ENCODE data around the gene CIDEC.
"Not testable (repeated sequence)": the region's sequence is repeated elsewhere in the genome, so short reads cannot be mapped to it uniquely, and the experiment has no call there.

CIDEC gene

DNA sequence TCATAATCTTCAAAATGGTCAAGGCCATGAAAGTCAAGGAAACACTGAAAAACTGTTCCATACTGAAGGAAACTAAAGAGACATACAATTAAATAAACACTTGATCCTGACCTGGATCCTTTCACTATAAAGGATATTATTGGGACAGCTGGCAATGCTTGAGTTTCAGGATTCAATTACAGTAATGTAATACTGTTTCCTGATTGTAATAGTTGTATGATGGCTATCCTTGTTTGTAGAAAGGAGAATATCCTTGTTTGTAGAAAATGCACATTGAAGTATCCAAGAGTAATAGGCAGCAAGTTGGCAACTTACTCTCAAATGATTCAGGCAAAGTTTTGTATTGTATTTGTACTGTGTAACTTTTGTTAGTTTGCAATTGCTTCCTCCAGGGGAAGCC is 4.6 kb downstream of the CIDEC start:
- no peak for DNase-seq (ENCODE audit: low read depth)

DNA sequence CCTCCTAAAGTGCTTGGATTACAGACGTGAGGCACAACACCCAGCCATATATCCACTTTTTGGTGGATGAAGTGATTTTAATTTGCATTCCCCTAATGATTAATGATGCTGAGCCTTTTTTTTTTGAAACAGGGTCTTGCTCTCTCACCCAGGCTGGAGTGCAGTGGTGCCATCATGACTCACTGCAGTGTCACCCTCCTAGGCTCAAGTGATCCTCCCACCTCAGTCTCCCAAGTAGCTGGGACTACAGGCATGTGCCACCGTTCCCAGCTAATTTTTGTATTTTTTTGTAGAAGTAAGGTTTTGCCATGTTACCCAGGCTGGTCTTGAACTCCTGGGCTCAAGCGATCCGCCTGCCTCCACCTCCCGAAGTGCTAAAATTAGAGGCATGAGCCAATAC is 8.0 kb downstream of the CIDEC start:
- DNase-seq (ENCODE audit: low read depth), result not testable (repeated sequence)

DNA sequence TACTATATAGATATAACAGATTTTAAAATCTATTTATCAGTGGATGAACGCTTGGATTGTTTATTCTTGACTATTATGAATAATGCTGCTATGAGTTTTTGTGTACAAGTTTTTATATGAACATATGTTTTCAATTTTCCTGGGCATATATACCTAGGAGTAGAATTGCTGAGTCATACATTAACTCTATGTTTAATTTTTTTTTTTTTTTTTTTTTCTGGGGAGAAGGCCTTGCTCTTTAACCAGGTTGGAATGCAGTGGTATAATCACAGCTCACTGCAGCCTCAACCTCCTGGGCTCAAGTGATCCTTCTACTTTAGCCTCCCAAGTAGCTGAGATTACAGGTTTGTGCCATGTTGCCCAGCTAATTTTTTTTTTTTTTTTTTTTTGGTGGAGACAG is 9.1 kb downstream of the CIDEC start:
- DNase-seq (ENCODE audit: low read depth), result no peak

DNA sequence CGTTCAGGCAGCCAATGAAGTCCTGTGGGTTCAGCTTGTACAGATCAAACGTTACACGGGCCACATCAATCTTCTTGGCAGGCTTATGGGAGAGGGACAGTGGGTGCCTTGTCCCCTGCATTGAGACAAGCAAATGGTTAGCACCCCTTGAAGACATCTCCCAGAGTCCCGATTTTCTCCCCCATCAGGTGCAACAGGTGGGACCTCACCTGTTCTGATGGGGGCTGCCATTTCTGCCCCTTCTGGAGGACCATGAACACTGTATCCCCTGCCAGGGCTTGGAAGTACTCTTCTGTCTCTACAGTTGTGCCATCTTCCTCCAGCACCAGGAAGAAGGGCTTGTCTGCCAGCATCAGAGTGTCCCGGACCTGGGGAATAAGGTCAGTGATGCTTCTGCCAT is 10.1 kb downstream of the CIDEC start:
- DNase-seq (ENCODE audit: low read depth), result no peak

DNA sequence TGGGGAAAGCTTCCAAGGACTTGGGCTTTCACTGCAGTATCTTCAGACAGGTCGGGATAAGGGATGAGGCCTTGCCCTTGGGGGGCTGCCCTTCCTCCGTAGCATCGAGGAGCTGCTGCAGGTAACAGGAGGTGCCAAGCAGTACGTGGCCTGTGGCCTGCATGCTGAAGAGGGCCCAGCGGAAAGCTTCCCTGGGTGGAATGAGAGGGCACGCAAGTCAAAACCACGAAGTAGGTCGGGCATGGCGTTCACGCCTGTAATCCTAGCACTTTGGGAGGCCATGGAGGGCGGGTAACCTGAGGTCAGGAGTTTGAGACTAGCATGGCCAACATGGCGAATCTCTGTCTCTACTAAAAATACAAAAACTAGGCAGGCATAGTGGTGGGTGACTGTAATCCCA is 12.9 kb downstream of the CIDEC start:
- DNase-seq (ENCODE audit: low read depth), result no peak

DNA sequence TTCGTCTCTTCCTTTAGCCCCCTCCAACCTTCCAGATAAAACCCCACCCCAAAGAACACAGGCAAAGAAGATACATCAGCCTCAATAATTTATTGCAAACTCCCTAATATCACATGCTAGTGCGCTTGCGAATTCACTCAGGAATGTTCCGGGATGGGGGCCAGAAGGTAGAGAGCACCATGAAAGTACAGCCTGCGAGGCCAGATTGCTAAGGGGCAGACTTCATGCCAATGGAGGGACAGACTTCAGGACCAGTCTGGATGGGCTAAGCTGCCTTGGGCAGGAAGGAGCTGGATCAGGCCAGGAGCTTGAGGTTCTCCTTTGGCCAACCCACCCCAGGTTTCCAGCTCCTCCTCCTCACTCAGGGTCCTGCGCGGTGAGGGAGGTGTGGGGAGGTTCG is 13.4 kb downstream of the CIDEC start:
- DNase-seq (ENCODE audit: low read depth), result no peak

DNA sequence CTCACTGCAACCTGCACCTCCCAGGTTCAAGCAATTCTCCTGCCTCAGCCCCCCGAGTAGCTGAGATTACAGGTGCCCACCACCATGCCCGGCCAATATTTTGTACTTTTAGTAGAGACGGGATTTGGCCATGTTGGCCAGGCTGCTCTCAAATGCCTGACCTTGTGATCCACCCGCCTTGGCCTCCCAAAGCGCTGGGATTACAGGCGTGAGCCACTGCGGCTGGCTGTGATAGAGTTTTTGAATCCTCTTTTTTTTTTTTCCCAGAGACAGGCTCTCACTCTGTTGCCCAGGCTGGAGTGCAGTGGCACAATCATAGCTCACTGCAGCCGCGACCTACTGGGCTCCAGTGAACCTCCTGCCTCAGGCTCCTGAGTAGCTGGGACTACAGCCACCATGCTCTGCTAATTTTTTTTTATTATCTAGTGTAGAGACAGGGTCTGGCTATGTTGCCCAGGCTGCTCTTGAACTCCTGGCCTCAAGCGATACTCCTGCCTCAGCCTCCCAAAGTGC is 14.9 kb downstream of the CIDEC start:
- DNase-seq (ENCODE audit: low read depth), result not testable (repeated sequence)

DNA sequence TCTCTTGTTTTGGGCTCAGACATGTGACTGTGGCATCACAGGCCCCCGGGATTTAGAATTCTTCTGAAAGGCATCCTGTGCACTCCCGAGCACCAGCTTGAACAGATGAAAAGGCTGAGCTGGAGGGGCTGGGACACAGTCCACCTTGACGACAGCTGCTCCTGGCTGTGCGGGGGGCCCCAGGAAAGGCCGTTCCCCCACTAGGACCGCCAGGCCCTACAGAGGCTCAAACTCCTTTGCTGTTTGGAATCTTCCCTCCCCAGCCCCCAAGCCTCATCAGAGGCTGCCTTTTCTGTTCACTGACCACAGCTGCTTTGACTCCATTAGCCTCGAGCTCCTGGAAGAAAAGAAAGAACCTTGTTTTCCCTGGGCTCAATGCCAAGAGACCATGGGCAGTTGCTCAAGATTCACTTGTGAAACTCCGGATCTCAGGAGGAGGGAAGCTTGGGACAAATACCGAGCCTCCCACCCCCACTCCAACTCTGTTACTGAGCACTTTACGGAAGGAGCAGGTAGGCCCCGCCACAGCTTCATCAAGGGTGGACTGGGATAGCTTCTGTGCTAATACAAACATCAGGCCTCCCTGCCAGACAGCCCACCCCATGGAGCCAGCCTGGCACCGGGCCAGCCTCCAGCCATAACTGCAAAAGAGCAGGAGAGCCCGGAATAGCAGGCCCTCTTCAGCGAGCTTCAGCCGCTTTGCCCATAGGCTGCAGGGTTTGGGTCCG is 15.7 kb downstream of the CIDEC start:
- peak; percentile 50 for DNase-seq (ENCODE audit: low read depth)

DNA sequence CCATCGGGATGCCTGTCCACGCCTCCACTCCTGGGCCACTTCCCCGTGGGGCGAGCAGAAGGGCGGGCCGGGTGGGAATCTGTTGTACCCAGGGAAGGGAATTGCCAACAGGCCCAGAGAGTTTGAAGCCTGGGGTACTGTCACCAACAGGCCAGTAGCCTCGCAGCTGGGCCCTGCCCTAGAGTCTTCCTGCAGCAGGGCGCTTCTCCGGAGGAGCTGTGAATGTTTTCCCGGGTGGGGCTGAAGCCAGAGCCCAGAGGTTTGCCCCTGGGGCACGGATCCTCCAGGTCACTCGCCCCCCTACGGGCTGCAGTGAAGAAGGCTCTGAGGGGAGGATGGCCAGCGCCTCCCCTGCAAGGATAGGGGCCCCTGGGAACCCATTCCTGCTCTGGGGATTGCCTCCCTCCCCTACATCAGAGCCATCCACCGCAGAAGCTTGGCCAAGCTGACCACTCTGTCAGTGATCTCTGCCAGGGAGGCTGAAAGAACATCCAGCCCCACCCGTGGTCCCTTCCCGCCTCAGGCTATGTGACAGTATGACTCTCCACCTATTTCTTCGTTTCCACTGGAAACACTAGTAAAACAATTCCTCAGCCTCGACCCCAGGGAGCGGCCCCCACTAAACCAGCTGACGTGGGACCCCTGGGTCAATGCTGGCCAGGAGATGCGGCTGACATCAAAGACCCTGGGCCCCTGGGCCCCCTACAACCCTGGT is 16.8 kb downstream of the CIDEC start:
- DNase-seq (ENCODE audit: low read depth), result no peak

DNA sequence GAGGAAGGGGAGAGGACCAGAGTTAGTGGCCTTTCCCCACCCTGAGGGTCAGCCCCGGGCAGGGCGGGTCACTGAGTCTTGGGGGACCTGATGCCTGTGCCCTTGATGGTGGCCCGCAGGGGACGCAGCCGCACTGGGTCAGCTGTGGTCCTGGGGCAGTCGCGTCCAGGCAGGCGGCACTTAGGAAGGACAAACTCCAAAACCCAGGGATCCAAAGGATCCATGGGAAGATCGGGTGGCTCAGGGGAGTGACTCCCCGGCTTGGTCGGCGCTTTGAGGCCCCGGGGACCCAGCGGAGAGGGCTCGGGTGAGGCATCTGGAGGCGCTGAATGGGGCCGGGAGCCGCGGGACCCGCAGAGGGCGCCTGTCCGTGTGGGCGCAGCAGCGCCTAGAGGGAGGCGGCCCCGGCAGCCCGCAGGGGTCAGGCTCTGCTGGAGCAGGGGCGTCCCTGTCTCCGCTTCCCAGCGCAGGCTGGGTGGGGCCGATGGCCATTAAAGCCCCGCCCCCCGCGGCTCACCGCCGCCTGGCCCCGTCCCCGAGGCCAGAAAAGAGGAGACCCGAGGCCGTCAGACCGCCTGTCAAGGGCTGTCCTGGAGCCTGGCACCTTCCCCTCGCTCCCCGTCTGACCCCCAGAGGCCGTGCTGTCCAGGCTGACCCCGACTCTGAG is 17.5 kb downstream of the CIDEC start:
- DNase-seq (ENCODE audit: low read depth), result no peak

DNA sequence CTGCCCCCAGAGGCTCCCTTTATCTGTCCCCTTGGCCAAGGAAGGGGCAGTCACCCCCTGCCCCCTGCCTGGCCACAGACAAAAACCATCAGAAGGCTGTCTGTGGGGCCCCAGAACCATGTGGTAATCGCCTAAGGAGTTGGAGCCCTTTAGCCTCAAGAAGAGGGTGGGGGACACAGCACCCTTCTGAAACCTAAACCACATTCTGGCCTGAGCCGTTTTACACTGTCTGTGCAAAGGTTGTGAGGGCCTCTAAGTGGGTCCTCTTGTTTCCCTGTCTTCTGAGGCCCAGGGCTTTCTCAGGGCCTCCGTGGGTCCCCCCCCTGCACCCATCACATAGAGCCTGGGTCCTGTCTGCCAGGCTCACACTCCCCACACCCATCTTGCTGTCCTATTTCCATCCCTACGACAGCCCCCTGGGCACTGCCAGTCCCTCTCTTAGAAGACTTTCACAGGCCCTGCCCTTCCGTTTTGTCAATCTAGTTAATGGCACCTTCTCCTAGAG is 18.4 kb downstream of the CIDEC start:
- no peak for DNase-seq (ENCODE audit: low read depth)

DNA sequence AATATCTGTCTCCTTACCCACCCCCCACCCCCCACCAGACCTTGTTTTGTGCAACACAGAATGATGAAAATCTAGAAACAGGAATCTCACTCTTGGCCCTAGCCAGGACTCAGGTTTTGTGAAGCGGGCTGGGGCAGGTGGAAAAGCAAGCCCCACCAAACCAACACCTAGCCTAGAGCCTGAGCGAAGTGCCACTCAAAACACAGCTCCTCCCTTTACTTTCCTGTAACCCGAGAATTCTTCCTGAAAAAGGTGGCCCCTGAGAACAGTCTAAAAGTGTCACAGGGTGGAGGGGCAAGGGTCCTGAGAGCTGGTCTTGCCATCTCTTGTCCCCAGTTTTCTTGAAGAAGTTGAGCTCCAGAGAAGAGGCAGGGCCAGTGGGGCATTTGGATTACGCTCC is 18.9 kb downstream of the CIDEC start:
- no peak for DNase-seq (ENCODE audit: low read depth)

DNA sequence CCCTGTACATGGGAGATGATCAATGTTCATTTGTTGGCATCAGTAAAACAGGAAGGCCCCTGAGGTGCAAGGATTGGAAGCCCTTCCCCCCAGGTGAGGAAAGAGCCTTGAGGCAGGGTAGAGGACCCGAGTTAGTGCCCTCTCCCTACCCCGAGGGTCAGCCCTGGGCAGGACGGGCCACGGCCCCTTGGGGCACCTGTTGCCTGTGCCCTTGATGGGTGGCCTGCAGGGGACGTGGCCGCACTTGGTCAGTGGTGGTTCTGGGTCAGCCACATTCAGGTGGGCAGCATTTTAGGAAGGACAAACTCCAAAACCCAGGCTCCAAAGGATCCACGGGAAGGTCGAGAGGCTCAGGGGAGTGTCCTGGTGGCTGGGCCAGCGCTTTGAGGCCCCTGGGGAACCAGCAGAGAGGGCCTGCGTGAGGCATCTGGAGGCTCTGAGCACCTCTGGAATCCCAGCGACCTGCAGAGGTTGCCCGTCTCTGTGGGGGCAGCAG is 20.5 kb downstream of the CIDEC start:
- no peak for DNase-seq (ENCODE audit: low read depth)

DNA sequence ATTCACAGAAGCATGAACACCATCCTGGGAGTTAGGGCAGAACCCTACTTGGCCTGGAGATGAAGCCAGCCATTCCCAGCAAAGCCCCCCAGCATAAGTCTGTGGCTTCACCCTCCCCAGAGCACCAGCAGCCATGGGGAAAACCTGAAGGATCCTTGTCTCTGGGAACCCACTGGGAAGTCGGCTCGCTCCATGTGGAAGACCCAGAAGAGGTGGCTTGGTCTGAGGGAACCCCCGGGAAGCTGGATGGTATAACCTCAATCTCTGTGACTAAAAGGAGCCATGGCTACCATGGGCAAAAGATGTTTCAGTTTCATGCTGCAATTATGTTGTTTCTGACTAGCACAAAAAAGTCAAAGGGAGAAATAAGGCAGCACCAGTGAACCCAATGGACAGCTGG is 24.5 kb downstream of the CIDEC start:
- DNase-seq (ENCODE audit: low read depth), result no peak

DNA sequence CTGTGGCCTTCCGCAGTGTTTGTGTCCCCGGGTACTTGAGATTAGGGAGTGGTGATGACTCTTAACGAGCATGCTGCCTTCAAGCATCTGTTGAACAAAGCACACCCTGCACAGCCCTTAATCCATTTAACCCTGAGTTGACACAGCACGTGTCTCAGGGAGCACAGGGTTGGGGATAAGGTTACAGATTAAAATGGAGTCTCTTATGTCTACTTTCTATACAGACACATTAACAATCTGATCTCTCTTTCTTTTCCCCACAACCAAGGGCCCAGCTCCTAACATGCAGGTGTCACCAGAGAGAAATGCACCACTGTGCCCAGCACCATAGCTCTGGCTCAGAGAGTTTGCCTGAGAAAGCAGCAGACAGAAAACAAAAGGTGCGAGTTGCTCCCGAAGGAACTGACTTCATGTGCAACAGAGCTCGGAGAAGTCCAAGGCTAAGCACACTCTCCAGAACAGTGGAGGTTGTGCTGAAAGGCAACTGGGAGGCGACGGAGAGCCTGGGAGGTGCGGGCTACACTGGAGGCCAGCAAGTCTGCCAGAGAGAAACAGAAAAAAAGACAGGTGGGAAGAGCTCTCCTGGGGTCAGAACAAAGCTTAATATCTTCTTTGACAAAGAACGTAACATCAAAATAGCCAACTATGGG is 25.6 kb downstream of the CIDEC start:
- not testable (repeated sequence) for DNase-seq (ENCODE audit: low read depth)

DNA sequence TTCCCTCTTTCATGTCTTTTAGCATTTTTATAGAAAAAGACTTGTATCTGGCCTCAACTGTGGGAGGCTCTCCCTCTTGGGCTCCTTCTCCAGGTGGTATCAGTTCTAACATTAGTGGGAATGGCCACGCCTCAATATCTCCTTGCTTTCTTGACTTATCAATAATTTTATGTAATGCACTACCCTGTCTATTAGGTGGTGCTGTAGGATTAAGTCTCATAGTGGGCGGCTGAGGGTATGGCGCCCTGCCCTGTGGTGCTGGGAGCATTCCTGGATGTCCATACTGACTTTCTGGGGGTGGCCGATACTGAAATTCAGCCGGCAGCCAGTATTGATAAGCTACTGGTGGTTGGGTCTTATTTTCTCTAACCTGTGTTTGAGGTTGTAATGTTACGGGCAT is 27.5 kb downstream of the CIDEC start:
- no peak for DNase-seq (ENCODE audit: low read depth)

DNA sequence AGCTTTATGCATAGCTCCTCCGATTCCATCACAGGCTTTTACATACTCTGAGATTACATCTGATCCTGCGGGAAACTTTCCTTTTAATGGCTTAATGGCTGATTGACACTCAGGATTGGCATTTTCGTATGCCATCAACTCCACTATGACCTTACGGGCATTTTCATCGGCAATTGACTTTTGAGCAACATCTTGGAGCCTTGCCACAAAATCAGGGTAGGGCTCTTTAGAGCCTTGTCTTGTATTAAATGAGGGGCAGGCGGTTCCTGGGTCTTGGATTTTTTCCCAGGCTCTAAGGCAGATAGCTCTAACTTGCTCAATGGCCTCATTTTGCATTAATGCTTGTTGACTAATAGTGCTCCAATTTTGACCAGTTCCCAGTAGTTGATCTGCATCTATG is 28.1 kb downstream of the CIDEC start:
- DNase-seq (ENCODE audit: low read depth), result not testable (repeated sequence)

DNA sequence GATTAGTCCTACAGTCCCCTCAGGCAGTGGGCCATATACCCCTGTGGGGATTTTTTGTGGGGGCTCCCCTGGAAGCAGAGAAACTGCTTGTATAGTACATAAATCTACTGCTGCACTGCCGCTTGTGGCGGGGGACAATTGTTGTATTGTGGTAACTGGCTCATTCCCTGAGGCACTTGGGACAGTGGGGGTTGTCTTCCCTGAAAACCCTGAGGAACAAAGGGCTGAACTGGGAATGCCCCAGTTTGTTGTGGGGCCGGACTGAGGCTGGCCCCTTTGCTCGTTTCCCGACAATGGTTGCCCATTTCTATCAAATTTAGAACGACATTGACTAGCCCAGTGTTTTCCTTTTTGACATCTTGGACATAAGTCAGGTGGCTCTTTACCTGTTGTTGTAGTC is 28.7 kb downstream of the CIDEC start:
- DNase-seq (ENCODE audit: low read depth), result not testable (repeated sequence)

DNA sequence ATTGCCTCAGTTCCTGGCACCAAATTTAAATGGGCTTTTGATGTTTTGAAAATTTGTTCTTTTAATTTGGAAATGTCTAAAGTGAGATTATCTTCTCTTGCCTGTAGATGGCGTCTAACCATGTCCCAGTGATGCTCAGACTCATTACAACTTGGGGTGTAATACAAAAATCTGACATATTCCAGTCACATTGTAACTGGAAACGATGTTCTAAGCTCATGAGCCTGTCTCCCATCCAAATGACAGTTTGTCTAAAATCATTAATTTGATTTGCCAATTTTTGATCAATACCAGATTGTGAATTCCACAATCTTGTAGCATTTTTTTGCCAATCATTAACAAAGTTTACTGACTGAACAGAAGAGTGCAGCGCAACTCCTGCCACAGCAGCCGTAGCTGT is 31.2 kb downstream of the CIDEC start:
- not testable (repeated sequence) for DNase-seq (ENCODE audit: low read depth)

DNA sequence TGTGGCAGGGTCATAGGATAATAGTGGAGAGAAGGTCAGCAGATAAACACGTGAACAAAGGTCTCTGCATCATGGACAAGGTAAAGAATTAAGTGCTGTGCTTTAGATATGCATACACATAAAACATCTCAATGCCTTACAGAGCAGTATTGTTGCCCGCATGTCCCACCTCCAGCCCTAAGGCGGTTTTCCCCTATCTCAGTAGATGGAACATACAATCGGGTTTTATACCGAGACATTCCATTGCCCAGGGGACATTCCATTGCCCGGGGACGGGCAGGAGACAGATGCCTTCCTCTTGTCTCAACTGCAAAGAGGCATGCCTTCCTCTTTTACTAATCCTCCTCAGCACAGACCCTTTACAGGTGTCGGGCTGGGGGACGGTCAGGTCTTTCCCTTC is 32.2 kb downstream of the CIDEC start:
- not testable (repeated sequence) for DNase-seq (ENCODE audit: low read depth)

DNA sequence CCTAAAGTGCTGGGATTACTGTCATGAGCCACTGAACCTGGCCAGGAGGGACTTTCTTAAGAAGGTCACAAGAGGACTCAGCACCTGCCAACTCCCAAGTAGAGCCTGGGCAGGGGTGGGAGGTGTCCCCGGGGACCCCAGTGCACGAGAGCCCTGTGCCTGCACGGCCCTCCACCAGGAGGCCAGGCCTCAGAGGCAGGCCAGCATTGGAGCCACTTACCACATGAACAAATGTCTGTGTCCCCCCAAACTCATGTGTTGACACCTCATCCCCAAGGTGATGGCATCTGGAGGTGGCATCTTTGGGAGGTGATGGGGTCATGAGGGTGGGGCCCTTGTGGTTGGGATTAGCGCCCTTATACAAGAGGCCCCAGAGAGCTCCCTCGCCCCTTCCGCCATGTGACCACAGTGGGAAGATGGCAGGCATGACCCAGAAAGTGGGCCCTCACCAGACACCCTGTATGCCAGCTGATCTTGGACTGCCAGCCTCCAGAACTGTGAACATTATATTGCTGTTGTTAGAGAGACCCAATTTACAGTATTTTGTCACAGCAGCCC is 33.0 kb downstream of the CIDEC start:
- DNase-seq (ENCODE audit: low read depth), result no peak

DNA sequence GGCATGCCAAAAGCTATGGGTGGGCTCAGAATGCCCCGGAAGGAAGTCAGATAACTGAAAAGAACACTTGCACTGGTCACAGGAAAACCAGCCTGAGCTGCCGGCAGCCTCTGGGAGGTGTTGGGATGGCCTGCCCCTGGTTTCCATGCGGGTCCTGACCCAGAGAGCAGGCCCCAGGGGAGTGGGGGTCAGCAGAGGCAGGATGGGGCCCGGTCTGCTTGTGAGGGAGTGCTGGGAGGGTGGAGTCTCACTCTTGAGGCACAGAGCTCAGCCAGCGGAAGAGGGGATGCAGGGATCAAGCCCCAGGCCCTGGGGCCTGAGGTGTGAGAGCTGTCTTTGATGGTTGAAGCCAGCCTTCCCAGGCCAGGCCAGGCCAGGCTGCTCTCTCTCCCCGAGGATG is 33.8 kb downstream of the CIDEC start:
- DNase-seq (ENCODE audit: low read depth), result no peak
